Spleen (tissue), 7 donors: Measurements from ENCODE around the gene FHIT.

Experiments
- POLR2A ChIP-seq, 3 donors: fragments of 450-650 bp; IDR thresholded peaks; one replicate each; pipeline ENCODE4 v1.5.1; 2017; ENCODE audit warnings: antibody characterized with exemption in 3 of 3, mild to moderate bottlenecking in 1 of 3
- POLR2AphosphoS5 ChIP-seq, 3 donors: sonication (generic); formaldehyde crosslinking; IDR thresholded peaks; one replicate each; pipeline ENCODE4 v1.5.1; 2017; ENCODE audit warnings: antibody characterized with exemption in 3 of 3
- TF ChIP-seq, protein P1 (sequence below), 11 experiments: fragments of 200-600 bp in 7 of 11; fragments of 450-650 bp in 4 of 11; sonication (generic) in 4 of 11; IDR thresholded peaks in 8 of 11; conservative IDR thresholded peaks in 3 of 11; 1 replicate in 7 of 11; 2 replicates in 4 of 11; pipeline versions ENCODE4 v1.4.0 to v1.8.0; 2016 to 2021; ENCODE audit warnings: antibody characterized with exemption in 11 of 11, inconsistent platforms in 4 of 11, mild to moderate bottlenecking in 1 of 11
- donor health status: DM: no; HTN: no; CAD: no; lungs with moderate emphysema.
- donor health status: DM: no; HTN: no; CAD: no.
- donor health status: DM: no; HTN: no; CAD: no.

DNA sequence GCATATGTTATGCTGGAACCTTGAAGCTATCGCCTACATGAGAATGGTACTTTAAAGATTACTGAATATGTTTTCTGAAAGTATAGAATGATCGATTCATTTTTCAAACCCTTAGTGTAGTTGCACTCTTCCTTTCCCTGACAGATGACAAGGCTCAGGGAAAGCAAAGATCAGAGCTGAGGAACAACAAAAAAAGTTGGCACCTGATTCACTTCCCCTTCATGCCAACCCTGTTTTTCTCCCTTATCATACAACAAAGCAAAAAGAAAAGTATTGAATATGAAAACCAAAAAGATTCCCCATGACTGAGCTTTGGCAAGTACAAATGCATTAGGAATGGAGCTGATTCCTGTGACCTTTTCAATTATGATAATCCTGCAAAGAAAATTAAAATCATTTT is 1012.7 kb downstream of the FHIT start:
- TF ChIP-seq, protein P1, sequence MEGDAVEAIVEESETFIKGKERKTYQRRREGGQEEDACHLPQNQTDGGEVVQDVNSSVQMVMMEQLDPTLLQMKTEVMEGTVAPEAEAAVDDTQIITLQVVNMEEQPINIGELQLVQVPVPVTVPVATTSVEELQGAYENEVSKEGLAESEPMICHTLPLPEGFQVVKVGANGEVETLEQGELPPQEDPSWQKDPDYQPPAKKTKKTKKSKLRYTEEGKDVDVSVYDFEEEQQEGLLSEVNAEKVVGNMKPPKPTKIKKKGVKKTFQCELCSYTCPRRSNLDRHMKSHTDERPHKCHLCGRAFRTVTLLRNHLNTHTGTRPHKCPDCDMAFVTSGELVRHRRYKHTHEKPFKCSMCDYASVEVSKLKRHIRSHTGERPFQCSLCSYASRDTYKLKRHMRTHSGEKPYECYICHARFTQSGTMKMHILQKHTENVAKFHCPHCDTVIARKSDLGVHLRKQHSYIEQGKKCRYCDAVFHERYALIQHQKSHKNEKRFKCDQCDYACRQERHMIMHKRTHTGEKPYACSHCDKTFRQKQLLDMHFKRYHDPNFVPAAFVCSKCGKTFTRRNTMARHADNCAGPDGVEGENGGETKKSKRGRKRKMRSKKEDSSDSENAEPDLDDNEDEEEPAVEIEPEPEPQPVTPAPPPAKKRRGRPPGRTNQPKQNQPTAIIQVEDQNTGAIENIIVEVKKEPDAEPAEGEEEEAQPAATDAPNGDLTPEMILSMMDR (IDR thresholded peaks at IDR 0.05 in 8 of 11, conservative IDR thresholded peaks at IDR 0.05 in 3 of 11) = no peak
- TF ChIP-seq POLR2A (IDR thresholded peaks at IDR 0.05) (no peak), POLR2AphosphoS5 (IDR thresholded peaks at IDR 0.05) (no peak)
